HepG2 (cell line): ENCODE results near the gene TXNDC11. TPM values are rescaled to one million over a fixed set of nuclear protein-coding genes. Genes with fewer than 3 reads are reported as not detected.
A peak's percentile ranks its signal among the peaks of the same experiment; 100 is the strongest.

ENCODE experiments used
- GFI1 ChIP-seq: sonication (generic); formaldehyde crosslinking; IDR thresholded peaks from 2 replicates; pipeline ENCODE4 v1.5.0; 2020; ENCODE audit warnings: missing genetic modification reagents, mild to moderate bottlenecking, borderline replicate concordance
- MAF1 ChIP-seq: sonication (generic); formaldehyde crosslinking; IDR thresholded peaks from 2 replicates; pipeline ENCODE4 v1.5.0; 2020; ENCODE audit warnings: missing genetic modification reagents, borderline replicate concordance
- NFE2L2 ChIP-seq: fragments of 150-350 bp; IDR thresholded peaks from 2 replicates; pipeline ENCODE4 v1.6.1; 2014; ENCODE audit warnings: low read length
- PTBP1 ChIP-seq: fragments of 200-400 bp; formaldehyde crosslinking; IDR thresholded peaks from 2 replicates; pipeline ENCODE4 v1.6.1; 2018; ENCODE audit warnings: low read length, low read depth; ENCODE audit not compliant: poor library complexity, severe bottlenecking
- REL ChIP-seq: sonication (generic); formaldehyde crosslinking; conservative IDR thresholded peaks from 2 replicates; pipeline ENCODE4 v1.8.0; 2022; ENCODE audit warnings: mild to moderate bottlenecking, missing genetic modification reagents, moderate library complexity
- SRF ChIP-seq: IDR thresholded peaks from 2 replicates; pipeline ENCODE4 v1.6.1; 2011; ENCODE audit warnings: mild to moderate bottlenecking, low read depth, low read length, moderate library complexity
- ZNF615 ChIP-seq: sonication (generic); formaldehyde crosslinking; IDR thresholded peaks from 2 replicates; pipeline ENCODE4 v1.5.0; 2020; ENCODE audit warnings: mild to moderate bottlenecking, missing genetic modification reagents, borderline replicate concordance
- ZNF781 ChIP-seq: sonication (generic); formaldehyde crosslinking; IDR thresholded peaks from 2 replicates; pipeline ENCODE4 v1.5.1; 2020; ENCODE audit warnings: borderline replicate concordance, mild to moderate bottlenecking, missing genetic modification reagents; ENCODE audit errors: not compliant biosample characterization
- polyA plus RNA-seq, 8 experiments: library from polyadenylated mRNA; depleted of rRNA in 3 of 8; stranded (reverse) in 7 of 8; unstranded in 1 of 8; fragments of >200 nt; fragmentation: Illumina TruSeq in 4 of 8; extraction: Trizol in 4 of 8; gene quantifications; 2 replicates each; pipeline versions ENCODE4 v1.2.1 to v1.2.3, GENCODE V29; 2011 to 2016; ENCODE audit warnings: low read depth in 4 of 8, missing spikeins in 1 of 8, mixed read lengths in 1 of 8; ENCODE audit not compliant: insufficient read depth in 1 of 8
- total RNA-seq, 5 experiments: library from RNA; depleted of rRNA; stranded (reverse); fragments of >200 nt; fragmentation: Illumina TruSeq; extraction: Trizol; gene quantifications; 2 replicates each; pipeline ENCODE4 v1.2.3, GENCODE V29; 2016; ENCODE audit warnings: low read depth in 1 of 5
- TF ChIP-seq, protein P1 (sequence below): sonication (generic); formaldehyde crosslinking; conservative IDR thresholded peaks from 2 replicates; pipeline ENCODE4 v1.8.0; 2022; ENCODE audit warnings: missing genetic modification reagents
- TF ChIP-seq, protein P2 (sequence below): sonication (generic); formaldehyde crosslinking; IDR thresholded peaks from 2 replicates; pipeline ENCODE4 v1.4.0; 2020; ENCODE audit warnings: missing genetic modification reagents; ENCODE audit errors: not compliant biosample characterization
- TF ChIP-seq, protein P3 (sequence below): sonication (generic); formaldehyde crosslinking; IDR thresholded peaks from 2 replicates; pipeline ENCODE4 v1.5.0; 2020; ENCODE audit warnings: mild to moderate bottlenecking, missing genetic modification reagents
- TF ChIP-seq, protein P4 (sequence below): sonication (generic); formaldehyde crosslinking; IDR thresholded peaks from 2 replicates; pipeline ENCODE4 v1.5.1; 2020; ENCODE audit warnings: missing genetic modification reagents, mild to moderate bottlenecking, borderline replicate concordance
- TF ChIP-seq, protein P5 (sequence below): sonication (generic); formaldehyde crosslinking; IDR thresholded peaks from 2 replicates; pipeline ENCODE4 v1.4.0; 2020; ENCODE audit warnings: mild to moderate bottlenecking, missing genetic modification reagents
- TF ChIP-seq, protein P6 (sequence below): sonication (generic); formaldehyde crosslinking; IDR thresholded peaks from 2 replicates; pipeline ENCODE4 v1.4.0; 2020; ENCODE audit warnings: mild to moderate bottlenecking, missing genetic modification reagents
- TF ChIP-seq, protein P7 (sequence below): sonication (generic); formaldehyde crosslinking; IDR thresholded peaks from 2 replicates; pipeline ENCODE4 v1.5.0; 2020; ENCODE audit warnings: missing genetic modification reagents
- TF ChIP-seq, protein P8 (sequence below): sonication (generic); formaldehyde crosslinking; IDR thresholded peaks from 2 replicates; pipeline ENCODE4 v1.5.0; 2020; ENCODE audit warnings: missing genetic modification reagents

TXNDC11 gene
- total and polyA plus RNA-seq, 2 of the 13 experiments (the other 11 are each of a cell fraction or from before 2014, with no cell fraction given), result 74.9 to 123 TPM

DNA sequence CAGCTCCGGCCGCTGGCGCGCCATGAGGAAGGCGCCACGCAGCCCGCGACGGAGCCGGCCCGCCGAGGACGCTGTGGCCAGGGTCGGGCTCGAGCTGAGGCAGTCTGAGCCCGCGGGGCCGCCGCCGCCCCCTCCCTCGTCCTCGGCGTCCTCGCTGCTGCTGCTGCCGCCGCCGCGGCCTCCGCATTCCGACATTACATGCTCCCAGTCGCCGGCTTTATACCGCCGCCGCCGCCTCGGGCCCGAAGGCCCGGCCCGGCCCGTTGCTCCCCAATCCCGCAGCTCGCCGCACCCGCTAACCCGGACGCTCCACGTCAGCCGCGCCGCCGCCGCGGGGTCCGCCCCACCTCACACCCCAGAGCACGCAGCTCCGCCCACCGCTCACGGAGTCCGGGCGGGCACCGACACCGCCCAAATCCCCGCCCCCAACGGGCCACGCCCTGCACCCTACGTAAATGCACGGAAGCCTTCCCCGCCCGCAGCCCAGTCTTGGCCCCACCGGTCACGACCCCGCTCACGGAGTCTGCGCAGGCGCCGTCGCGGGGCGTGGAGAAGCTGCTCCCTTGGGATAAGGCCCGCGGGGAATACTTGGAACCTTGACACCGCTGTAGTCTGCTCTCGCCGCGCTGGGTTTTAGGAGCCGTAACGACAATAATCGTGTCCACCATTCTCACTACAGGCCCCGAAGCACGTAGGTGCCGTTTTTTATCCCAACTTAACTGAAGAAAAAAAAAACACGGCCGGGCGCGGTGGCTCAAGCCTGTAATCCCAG is at the start of gene TXNDC11 (continued):
- TF ChIP-seq, protein P1, sequence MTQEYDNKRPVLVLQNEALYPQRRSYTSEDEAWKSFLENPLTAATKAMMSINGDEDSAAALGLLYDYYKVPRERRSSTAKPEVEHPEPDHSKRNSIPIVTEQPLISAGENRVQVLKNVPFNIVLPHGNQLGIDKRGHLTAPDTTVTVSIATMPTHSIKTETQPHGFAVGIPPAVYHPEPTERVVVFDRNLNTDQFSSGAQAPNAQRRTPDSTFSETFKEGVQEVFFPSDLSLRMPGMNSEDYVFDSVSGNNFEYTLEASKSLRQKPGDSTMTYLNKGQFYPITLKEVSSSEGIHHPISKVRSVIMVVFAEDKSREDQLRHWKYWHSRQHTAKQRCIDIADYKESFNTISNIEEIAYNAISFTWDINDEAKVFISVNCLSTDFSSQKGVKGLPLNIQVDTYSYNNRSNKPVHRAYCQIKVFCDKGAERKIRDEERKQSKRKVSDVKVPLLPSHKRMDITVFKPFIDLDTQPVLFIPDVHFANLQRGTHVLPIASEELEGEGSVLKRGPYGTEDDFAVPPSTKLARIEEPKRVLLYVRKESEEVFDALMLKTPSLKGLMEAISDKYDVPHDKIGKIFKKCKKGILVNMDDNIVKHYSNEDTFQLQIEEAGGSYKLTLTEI (CRISPR knock-in tag), result no peak
- TF ChIP-seq, protein P2, sequence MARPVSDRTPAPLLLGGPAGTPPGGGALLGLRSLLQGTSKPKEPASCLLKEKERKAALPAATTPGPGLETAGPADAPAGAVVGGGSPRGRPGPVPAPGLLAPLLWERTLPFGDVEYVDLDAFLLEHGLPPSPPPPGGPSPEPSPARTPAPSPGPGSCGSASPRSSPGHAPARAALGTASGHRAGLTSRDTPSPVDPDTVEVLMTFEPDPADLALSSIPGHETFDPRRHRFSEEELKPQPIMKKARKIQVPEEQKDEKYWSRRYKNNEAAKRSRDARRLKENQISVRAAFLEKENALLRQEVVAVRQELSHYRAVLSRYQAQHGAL, result no peak
- TF ChIP-seq, protein P3, sequence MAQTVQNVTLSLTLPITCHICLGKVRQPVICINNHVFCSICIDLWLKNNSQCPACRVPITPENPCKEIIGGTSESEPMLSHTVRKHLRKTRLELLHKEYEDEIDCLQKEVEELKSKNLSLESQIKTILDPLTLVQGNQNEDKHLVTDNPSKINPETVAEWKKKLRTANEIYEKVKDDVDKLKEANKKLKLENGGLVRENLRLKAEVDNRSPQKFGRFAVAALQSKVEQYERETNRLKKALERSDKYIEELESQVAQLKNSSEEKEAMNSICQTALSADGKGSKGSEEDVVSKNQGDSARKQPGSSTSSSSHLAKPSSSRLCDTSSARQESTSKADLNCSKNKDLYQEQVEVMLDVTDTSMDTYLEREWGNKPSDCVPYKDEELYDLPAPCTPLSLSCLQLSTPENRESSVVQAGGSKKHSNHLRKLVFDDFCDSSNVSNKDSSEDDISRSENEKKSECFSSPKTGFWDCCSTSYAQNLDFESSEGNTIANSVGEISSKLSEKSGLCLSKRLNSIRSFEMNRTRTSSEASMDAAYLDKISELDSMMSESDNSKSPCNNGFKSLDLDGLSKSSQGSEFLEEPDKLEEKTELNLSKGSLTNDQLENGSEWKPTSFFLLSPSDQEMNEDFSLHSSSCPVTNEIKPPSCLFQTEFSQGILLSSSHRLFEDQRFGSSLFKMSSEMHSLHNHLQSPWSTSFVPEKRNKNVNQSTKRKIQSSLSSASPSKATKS (CRISPR knock-in tag), result no peak; the same call in 1 of the 2 replicates
- TF ChIP-seq ZNF781 (CRISPR knock-in tag) (peak; percentile 94), MAF1 (peak; percentile 81; the same call in 1 of the 2 replicates), ZNF615 (CRISPR knock-in tag) (no peak; the same call in 1 of the 2 replicates), GFI1 (CRISPR knock-in tag) (no peak; the same call in none of the 2 replicates), SRF (no peak), PTBP1 (peak; percentile 20), NFE2L2 (no peak), REL (CRISPR knock-in tag) (peak; percentile 64)
- TF ChIP-seq, protein P4, sequence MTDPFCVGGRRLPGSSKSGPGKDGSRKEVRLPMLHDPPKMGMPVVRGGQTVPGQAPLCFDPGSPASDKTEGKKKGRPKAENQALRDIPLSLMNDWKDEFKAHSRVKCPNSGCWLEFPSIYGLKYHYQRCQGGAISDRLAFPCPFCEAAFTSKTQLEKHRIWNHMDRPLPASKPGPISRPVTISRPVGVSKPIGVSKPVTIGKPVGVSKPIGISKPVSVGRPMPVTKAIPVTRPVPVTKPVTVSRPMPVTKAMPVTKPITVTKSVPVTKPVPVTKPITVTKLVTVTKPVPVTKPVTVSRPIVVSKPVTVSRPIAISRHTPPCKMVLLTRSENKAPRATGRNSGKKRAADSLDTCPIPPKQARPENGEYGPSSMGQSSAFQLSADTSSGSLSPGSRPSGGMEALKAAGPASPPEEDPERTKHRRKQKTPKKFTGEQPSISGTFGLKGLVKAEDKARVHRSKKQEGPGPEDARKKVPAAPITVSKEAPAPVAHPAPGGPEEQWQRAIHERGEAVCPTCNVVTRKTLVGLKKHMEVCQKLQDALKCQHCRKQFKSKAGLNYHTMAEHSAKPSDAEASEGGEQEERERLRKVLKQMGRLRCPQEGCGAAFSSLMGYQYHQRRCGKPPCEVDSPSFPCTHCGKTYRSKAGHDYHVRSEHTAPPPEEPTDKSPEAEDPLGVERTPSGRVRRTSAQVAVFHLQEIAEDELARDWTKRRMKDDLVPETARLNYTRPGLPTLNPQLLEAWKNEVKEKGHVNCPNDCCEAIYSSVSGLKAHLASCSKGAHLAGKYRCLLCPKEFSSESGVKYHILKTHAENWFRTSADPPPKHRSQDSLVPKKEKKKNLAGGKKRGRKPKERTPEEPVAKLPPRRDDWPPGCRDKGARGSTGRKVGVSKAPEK (CRISPR knock-in tag), result 0 out of 2 replicates have a peak, but pooled peaks have one; percentile 57
- TF ChIP-seq, protein P5, sequence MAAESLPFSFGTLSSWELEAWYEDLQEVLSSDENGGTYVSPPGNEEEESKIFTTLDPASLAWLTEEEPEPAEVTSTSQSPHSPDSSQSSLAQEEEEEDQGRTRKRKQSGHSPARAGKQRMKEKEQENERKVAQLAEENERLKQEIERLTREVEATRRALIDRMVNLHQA (CRISPR knock-in tag), result no peak
- TF ChIP-seq, protein P6, sequence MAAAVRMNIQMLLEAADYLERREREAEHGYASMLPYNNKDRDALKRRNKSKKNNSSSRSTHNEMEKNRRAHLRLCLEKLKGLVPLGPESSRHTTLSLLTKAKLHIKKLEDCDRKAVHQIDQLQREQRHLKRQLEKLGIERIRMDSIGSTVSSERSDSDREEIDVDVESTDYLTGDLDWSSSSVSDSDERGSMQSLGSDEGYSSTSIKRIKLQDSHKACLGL (CRISPR knock-in tag), result peak; percentile 86
- TF ChIP-seq, protein P7, sequence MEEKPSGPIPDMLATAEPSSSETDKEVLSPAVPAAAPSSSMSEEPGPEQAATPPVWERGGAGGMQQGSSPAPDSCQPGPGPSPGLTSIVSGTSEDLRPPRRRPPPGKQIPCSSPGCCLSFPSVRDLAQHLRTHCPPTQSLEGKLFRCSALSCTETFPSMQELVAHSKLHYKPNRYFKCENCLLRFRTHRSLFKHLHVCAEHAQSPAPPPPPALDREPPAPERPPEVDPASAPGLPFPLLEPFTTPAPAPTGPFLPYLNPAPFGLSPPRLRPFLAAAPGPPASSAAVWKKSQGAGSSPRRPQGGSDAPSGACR (CRISPR knock-in tag), result peak; percentile 62
- TF ChIP-seq, protein P8, sequence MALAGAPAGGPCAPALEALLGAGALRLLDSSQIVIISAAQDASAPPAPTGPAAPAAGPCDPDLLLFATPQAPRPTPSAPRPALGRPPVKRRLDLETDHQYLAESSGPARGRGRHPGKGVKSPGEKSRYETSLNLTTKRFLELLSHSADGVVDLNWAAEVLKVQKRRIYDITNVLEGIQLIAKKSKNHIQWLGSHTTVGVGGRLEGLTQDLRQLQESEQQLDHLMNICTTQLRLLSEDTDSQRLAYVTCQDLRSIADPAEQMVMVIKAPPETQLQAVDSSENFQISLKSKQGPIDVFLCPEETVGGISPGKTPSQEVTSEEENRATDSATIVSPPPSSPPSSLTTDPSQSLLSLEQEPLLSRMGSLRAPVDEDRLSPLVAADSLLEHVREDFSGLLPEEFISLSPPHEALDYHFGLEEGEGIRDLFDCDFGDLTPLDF (CRISPR knock-in tag), result peak; percentile 29; the same call in 1 of the 2 replicates
